Endodermal cell (in vitro differentiated cells): ENCODE results near the gene TTYH2. TPM values are rescaled to one million over a fixed set of nuclear protein-coding genes. Genes with fewer than 3 reads are reported as not detected.

Source experiments
- DNase-seq: peaks from one replicate; pipeline ENCODE4 v3.0.0-alpha.2; 2017
- H3K27ac ChIP-seq: 2 replicates; pipeline ENCODE4 v1.5.1; 2013; ENCODE audit warnings: mild to moderate bottlenecking, low read depth, low read length, moderate library complexity
- H3K27me3 ChIP-seq: 2 replicates; pipeline ENCODE4 v1.6.1; 2013; ENCODE audit warnings: mild to moderate bottlenecking, low read length, moderate library complexity; ENCODE audit not compliant: insufficient read depth, control insufficient read depth, poor library complexity, severe bottlenecking
- H3K36me3 ChIP-seq: 2 replicates; pipeline ENCODE4 v1.7.0; 2013; ENCODE audit warnings: mild to moderate bottlenecking, low read length, moderate library complexity; ENCODE audit not compliant: control insufficient read depth, insufficient read depth
- H3K4me1 ChIP-seq: one replicate; pipeline ENCODE4 v1.7.0; 2013; ENCODE audit warnings: low read length; ENCODE audit not compliant: control insufficient read depth, insufficient read depth
- H3K4me3 ChIP-seq: 2 replicates; pipeline ENCODE4 v1.5.1; 2013; ENCODE audit warnings: mild to moderate bottlenecking, low read length, moderate library complexity
- H3K9ac ChIP-seq: 2 replicates; pipeline ENCODE4 v1.6.1; 2013; ENCODE audit warnings: mild to moderate bottlenecking, low read length, moderate library complexity; ENCODE audit not compliant: poor library complexity, severe bottlenecking; ENCODE audit errors: extremely low read depth
- H3K9me3 ChIP-seq: 2 replicates; pipeline ENCODE4 v1.6.1; 2013; ENCODE audit warnings: mild to moderate bottlenecking, low read length, moderate library complexity; ENCODE audit not compliant: control insufficient read depth
- H3K27ac Mint-ChIP-seq: 2 replicates; pipeline ENCODE4 v1.8.0; 2020; ENCODE audit warnings: mixed read lengths
- H3K27me3 Mint-ChIP-seq: 2 replicates; pipeline ENCODE4 v1.8.0; 2021; ENCODE audit warnings: mild to moderate bottlenecking, mixed read lengths; ENCODE audit not compliant: insufficient read depth
- H3K36me3 Mint-ChIP-seq: 2 replicates; pipeline ENCODE4 v1.8.0; 2020; ENCODE audit warnings: low read depth, mixed read lengths
- H3K4me1 Mint-ChIP-seq: 2 replicates; pipeline ENCODE4 v1.8.0; 2020; ENCODE audit warnings: mixed read lengths
- H3K4me3 Mint-ChIP-seq: 2 replicates; pipeline ENCODE4 v1.8.0; 2020; ENCODE audit warnings: mild to moderate bottlenecking, moderate library complexity, mixed read lengths
- H3K9me3 Mint-ChIP-seq: 2 replicates; pipeline ENCODE4 v1.8.0; 2020; ENCODE audit warnings: mild to moderate bottlenecking, mixed read lengths
- CTCF ChIP-seq: fragments of 200-600 bp; sonication (generic); conservative IDR thresholded peaks from 2 replicates; pipeline ENCODE4 v1.5.0; 2021; ENCODE audit warnings: antibody characterized with exemption, mild to moderate bottlenecking
- WGBS, 2 experiments: methylation state at CpG; one replicate each; pipeline versions ENCODE4 v1.1.5 to v1.1.7; 2013; ENCODE audit warnings: missing lambda C conversion rate in 2 of 2, mixed read lengths in 1 of 2; ENCODE audit not compliant: insufficient coverage in 1 of 2, insufficient read length in 1 of 2; 5-methylcytosine and 5-hydroxymethylcytosine counted together
- total RNA-seq, 2 donors: library from RNA; stranded (reverse); fragmentation: NEBNext Ultra II Directional in 1 of 2; extraction: Animal tissue kit (Norgen Biotek cat#: 25700) in 1 of 2; gene quantifications; 2 replicates in 1 of 2; 3 replicates in 1 of 2; pipeline ENCODE4 v1.2.1, GENCODE V29; 2021

Gene TTYH2
- total RNA-seq, 2 donors from 2014 or later = 1.2 to 1.6 TPM

- Histone ChIP-seq H3K9me3 (no peaks in the 10 kb centered on the region), H3K4me1 (no peaks in the 10 kb centered on the region)
Observed at GRCh38 chr17:74283371-74283673, 70.0 kb downstream of the TTYH2 start.

GRCh38 chr17:74287031-74287602 lies 73.7 kb downstream of the TTYH2 start:
- H3K4me1 ChIP-seq = no peaks in the 10 kb centered on the region
- peak; percentile 39 for DNase-seq
- no peak overlapping the region for H3K9ac ChIP-seq
- no peaks in the 10 kb centered on the region for H3K27me3 Mint-ChIP-seq
- no peak overlapping the region for H3K4me3 Mint-ChIP-seq
- H3K27ac ChIP-seq = no peak overlapping the region
- H3K4me3 ChIP-seq = no peak overlapping the region
- H3K27me3 ChIP-seq = no peaks in the 10 kb centered on the region
- no peaks in the 10 kb centered on the region for H3K36me3 ChIP-seq
- 84 to 93% methylated on average over 7 to 14 of the region's 14 CpGs for WGBS, 2 experiments
- no peaks in the 10 kb centered on the region for H3K9me3 ChIP-seq
- no peaks in the 10 kb centered on the region for H3K9me3 Mint-ChIP-seq
- no peak overlapping the region for H3K27ac Mint-ChIP-seq
- no peaks in the 10 kb centered on the region for H3K36me3 Mint-ChIP-seq
- TF ChIP-seq CTCF = no peak
- peaks cover 2% of the 10 kb centered on the region for H3K4me1 Mint-ChIP-seq

More at GRCh38 chr17:74283371-74283673, 70.0 kb downstream of the TTYH2 start:
- Histone ChIP-seq H3K27me3 (no peaks in the 10 kb centered on the region), H3K27ac (no peak overlapping the region), H3K4me3 (no peak overlapping the region), H3K9ac (no peak overlapping the region), H3K36me3 (no peaks in the 10 kb centered on the region)
- DNase-seq = no peak
- Mint-ChIP-seq H3K9me3 (no peaks in the 10 kb centered on the region), H3K27me3 (no peaks in the 10 kb centered on the region), H3K36me3 (no peaks in the 10 kb centered on the region), H3K27ac (no peak overlapping the region), H3K4me3 (no peak overlapping the region), H3K4me1 (peaks cover 2% of the 10 kb centered on the region)
- WGBS, 2 experiments = 90 to 91% methylated on average over 2 to 4 of the region's 4 CpGs
- TF ChIP-seq CTCF = no peak

GRCh38 chr17:74288785-74289184 lies 75.4 kb downstream of the TTYH2 start:
- no peaks in the 10 kb centered on the region for H3K9me3 ChIP-seq
- Mint-ChIP-seq H3K4me1 (peaks cover 2% of the 10 kb centered on the region), H3K27me3 (no peaks in the 10 kb centered on the region), H3K9me3 (no peaks in the 10 kb centered on the region), H3K27ac (no peak overlapping the region), H3K4me3 (no peak overlapping the region), H3K36me3 (no peaks in the 10 kb centered on the region)
- H3K27ac ChIP-seq = no peak overlapping the region
- no peaks in the 10 kb centered on the region for H3K4me1 ChIP-seq
- no peak overlapping the region for H3K9ac ChIP-seq
- H3K36me3 ChIP-seq = no peaks in the 10 kb centered on the region
- TF ChIP-seq CTCF = no peak
- H3K4me3 ChIP-seq = no peak overlapping the region
- 66 to 83% methylated on average over 4 to 5 of the region's 5 CpGs for WGBS, 2 experiments
- no peaks in the 10 kb centered on the region for H3K27me3 ChIP-seq
- no peak for DNase-seq
